B cell (primary cell): ENCODE measurements around the gene INTS6L. TPM values are rescaled to one million over a fixed set of nuclear protein-coding genes. Genes with fewer than 3 reads are reported as not detected.

ENCODE experiments used
- ATAC-seq: fragments of 200-7000 bp; cut with Tn5 transposase; one replicate; pipeline ENCODE4 v1.10.0; 2021; ENCODE audit warnings: low read depth, mild to moderate bottlenecking, moderate number of reproducible peaks, moderate library complexity
- CTCF ChIA-PET: fragments of 350-600 bp; sonication (Branson Sonifier 250); formaldehyde crosslinking; loops from one replicate; lab custom pipeline; 2021; ENCODE audit warnings: antibody characterized with exemption, inconsistent platforms; lab: Charles Lee
- POLR2A ChIA-PET: fragments of 350-600 bp; sonication (Branson Sonifier 250); formaldehyde crosslinking; loops from one replicate; lab custom pipeline; 2021; ENCODE audit warnings: antibody characterized with exemption; lab: Charles Lee
- DNase-seq: peaks from one replicate; pipeline ENCODE4 v3.0.0; 2013
- H2AFZ ChIP-seq: 2 replicates; pipeline ENCODE4 v1.6.1; 2012; ENCODE audit warnings: mild to moderate bottlenecking, low read depth, low read length; ENCODE audit not compliant: insufficient read depth, poor library complexity, severe bottlenecking
- H3K27ac ChIP-seq, 2 donors: 1 replicate in 1 of 2; 2 replicates in 1 of 2; pipeline ENCODE4 v1.5.1; 2012 to 2013; ENCODE audit warnings: low read length in 2 of 2, mild to moderate bottlenecking in 2 of 2, moderate library complexity in 1 of 2
- H3K27me3 ChIP-seq, 4 experiments: fragments of 200-600 bp in 1 of 4; sonication (generic) in 1 of 4; replicated peaks in 1 of 4; 1 replicate in 2 of 4; 2 replicates in 2 of 4; pipeline versions ENCODE4 v1.6.1 to v1.7.0; 2013 to 2016; ENCODE audit warnings: low read length in 3 of 4, mild to moderate bottlenecking in 2 of 4, mixed read lengths in 1 of 4, moderate library complexity in 1 of 4; ENCODE audit not compliant: insufficient read depth in 4 of 4, control insufficient read depth in 3 of 4; ENCODE audit errors: control extremely low read depth in 1 of 4
- H3K36me3 ChIP-seq, 2 experiments: replicated peaks in 1 of 2; 1 replicate in 1 of 2; 2 replicates in 1 of 2; pipeline versions ENCODE4 v1.6.1 to v1.7.1; 2013; ENCODE audit warnings: low read length in 1 of 2; ENCODE audit not compliant: insufficient read depth in 2 of 2, control insufficient read depth in 1 of 2; ENCODE audit errors: control extremely low read depth in 1 of 2, extremely low read depth in 1 of 2
- H3K4me1 ChIP-seq, 2 donors: fragments of 200-600 bp in 1 of 2; sonication (generic) in 1 of 2; 1 replicate in 1 of 2; 2 replicates in 1 of 2; pipeline versions ENCODE4 v1.5.1 to v1.6.1; 2013 to 2017; ENCODE audit warnings: low read length in 2 of 2; ENCODE audit not compliant: control insufficient read depth in 2 of 2, insufficient read depth in 2 of 2
- H3K4me2 ChIP-seq: replicated peaks from 2 replicates; pipeline ENCODE3; 2012; ENCODE audit warnings: mild to moderate bottlenecking, low read depth, low read length; ENCODE audit not compliant: poor library complexity, severe bottlenecking
- H3K4me3 ChIP-seq, 5 experiments: fragments of 200-600 bp in 1 of 5; sonication (generic) in 1 of 5; 1 replicate in 3 of 5; 2 replicates in 2 of 5; pipeline versions ENCODE4 v1.5.1 to v1.7.0; 2011 to 2016; ENCODE audit warnings: low read length in 4 of 5, mild to moderate bottlenecking in 4 of 5, low read depth in 2 of 5, control low read depth in 1 of 5, moderate library complexity in 1 of 5; ENCODE audit not compliant: insufficient read depth in 1 of 5; ENCODE audit errors: control extremely low read depth in 1 of 5, extremely low read depth in 1 of 5
- H3K79me2 ChIP-seq: fragments of 200-600 bp; sonication (generic); one replicate; pipeline ENCODE4 v1.6.0; 2016; ENCODE audit warnings: low read length; ENCODE audit not compliant: control insufficient read depth, insufficient read depth
- H3K9ac ChIP-seq: fragments of 200-600 bp; sonication (generic); 2 replicates; pipeline ENCODE4 v1.6.1; 2017; ENCODE audit warnings: mild to moderate bottlenecking, low read length, moderate library complexity
- H3K9me3 ChIP-seq, 3 donors: one replicate each; pipeline versions ENCODE4 v1.6.1 to v1.7.1; 2013; ENCODE audit warnings: low read length in 2 of 3; ENCODE audit not compliant: control insufficient read depth in 2 of 3, insufficient read depth in 1 of 3; ENCODE audit errors: control extremely low read depth in 1 of 3
- H4K20me1 ChIP-seq: 2 replicates; pipeline ENCODE4 v1.6.0; 2012; ENCODE audit warnings: mild to moderate bottlenecking, low read length; ENCODE audit not compliant: insufficient read depth, control insufficient read depth, poor library complexity, severe bottlenecking
- H3K27ac Mint-ChIP-seq: one replicate; pipeline ENCODE4 v1.8.0; 2021; ENCODE audit warnings: mixed read lengths
- H3K27me3 Mint-ChIP-seq: one replicate; pipeline ENCODE4 v1.8.0; 2021; ENCODE audit warnings: mixed read lengths
- H3K4me1 Mint-ChIP-seq: one replicate; pipeline ENCODE4 v1.8.0; 2021; ENCODE audit warnings: mixed read lengths
- H3K4me3 Mint-ChIP-seq: one replicate; pipeline ENCODE4 v1.8.0; 2021; ENCODE audit warnings: mixed read lengths
- H3K9me3 Mint-ChIP-seq: one replicate; pipeline ENCODE4 v1.8.0; 2022; ENCODE audit warnings: mixed read lengths; ENCODE audit not compliant: insufficient read depth
- EZH2 ChIP-seq: IDR thresholded peaks from 2 replicates; pipeline ENCODE4 v1.6.1; 2012; ENCODE audit warnings: borderline replicate concordance, low read depth, mild to moderate bottlenecking, moderate library complexity, low read length; ENCODE audit not compliant: insufficient read depth, poor library complexity, severe bottlenecking
- WGBS: methylation state at CpG from one replicate; pipeline ENCODE4 v1.1.5; 2013; ENCODE audit warnings: missing lambda C conversion rate; ENCODE audit not compliant: insufficient coverage; 5-methylcytosine and 5-hydroxymethylcytosine counted together
- intact Hi-C: fragments of 100-400 bp; cut with micrococcal nuclease; formaldehyde crosslinking; loops from one replicate; pipeline ENCODE4 v1.10.0; 2022
- polyA plus RNA-seq: library from polyadenylated mRNA; depleted of rRNA; stranded (reverse); fragments of >200 nt; gene quantifications from 2 replicates; pipeline ENCODE4 v1.2.3, GENCODE V29; 2012
- total RNA-seq, 2 donors: library from RNA; stranded (reverse); fragments of 120-200 nt in 1 of 2; gene quantifications; 1 replicate in 1 of 2; 2 replicates in 1 of 2; pipeline versions ENCODE4 v1.2.3 to v1.2.4, GENCODE V29; 2013 to 2022
- TF ChIP-seq, protein P1 (sequence below): fragments of 200-600 bp; IDR thresholded peaks from one replicate; pipeline ENCODE4 v1.8.0; 2022; ENCODE audit warnings: antibody characterized with exemption, mild to moderate bottlenecking

INTS6L gene
- total and polyA plus RNA-seq, 2 donors (not counting 1 experiment from before 2014, with no cell fraction given), result 45.0 to 46.2 TPM

DNA sequence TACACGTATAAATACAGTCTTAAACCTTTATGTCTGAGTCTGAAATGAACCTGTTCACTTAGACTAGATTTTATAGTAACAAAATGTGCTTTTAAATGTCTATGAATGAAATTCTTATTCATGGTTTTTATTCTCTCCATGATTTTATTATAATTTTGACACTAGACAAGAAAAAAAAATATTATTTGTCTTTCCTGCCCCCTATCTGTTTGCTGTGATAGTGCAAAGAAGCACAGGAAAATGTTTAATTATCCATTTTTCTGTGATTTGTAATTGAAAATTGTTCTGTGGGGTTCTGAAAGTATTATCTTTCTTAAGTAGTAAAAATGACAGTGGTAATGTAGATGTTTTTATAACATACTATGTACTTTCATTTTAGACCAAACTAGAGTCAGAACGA is 52.0 kb downstream of the INTS6L start:
- no peaks in the 10 kb centered on the region for H3K4me1 ChIP-seq
- no peak overlapping the region for H3K9ac ChIP-seq
- DNase-seq, result peak; percentile 3
- ChIA-PET CTCF (interaction anchor here (1.0 to 2.3 kb wide), 3 partner anchors 28 to 88 kb away, joined by 5 to 10 read pairs (median 5); no protein-coding TSS in a partner anchor), POLR2A (no interaction called here)
- peaks cover 0 to 16% of the 10 kb centered on the region in 2 experiments for H3K36me3 ChIP-seq
- no peak for ATAC-seq
- no peak overlapping the region for H3K27ac Mint-ChIP-seq
- TF ChIP-seq, protein P1, sequence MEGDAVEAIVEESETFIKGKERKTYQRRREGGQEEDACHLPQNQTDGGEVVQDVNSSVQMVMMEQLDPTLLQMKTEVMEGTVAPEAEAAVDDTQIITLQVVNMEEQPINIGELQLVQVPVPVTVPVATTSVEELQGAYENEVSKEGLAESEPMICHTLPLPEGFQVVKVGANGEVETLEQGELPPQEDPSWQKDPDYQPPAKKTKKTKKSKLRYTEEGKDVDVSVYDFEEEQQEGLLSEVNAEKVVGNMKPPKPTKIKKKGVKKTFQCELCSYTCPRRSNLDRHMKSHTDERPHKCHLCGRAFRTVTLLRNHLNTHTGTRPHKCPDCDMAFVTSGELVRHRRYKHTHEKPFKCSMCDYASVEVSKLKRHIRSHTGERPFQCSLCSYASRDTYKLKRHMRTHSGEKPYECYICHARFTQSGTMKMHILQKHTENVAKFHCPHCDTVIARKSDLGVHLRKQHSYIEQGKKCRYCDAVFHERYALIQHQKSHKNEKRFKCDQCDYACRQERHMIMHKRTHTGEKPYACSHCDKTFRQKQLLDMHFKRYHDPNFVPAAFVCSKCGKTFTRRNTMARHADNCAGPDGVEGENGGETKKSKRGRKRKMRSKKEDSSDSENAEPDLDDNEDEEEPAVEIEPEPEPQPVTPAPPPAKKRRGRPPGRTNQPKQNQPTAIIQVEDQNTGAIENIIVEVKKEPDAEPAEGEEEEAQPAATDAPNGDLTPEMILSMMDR, result peak; percentile 51
- no peak for TF ChIP-seq EZH2
- H3K27ac ChIP-seq, result no peak overlapping the region
- H3K9me3 ChIP-seq, result no peaks in the 10 kb centered on the region
- WGBS, result no CpG with 5 or more reads among the region's 2 CpGs
- H3K4me1 Mint-ChIP-seq, result no peaks in the 10 kb centered on the region
- H3K27me3 Mint-ChIP-seq, result no peaks in the 10 kb centered on the region
- no peaks in the 10 kb centered on the region for H3K27me3 ChIP-seq
- intact Hi-C loops, result loop anchor here (1.0 kb wide), 1 partner anchor 88 kb away; no protein-coding TSS in a partner anchor
- no peaks in the 10 kb centered on the region for H3K79me2 ChIP-seq
- H3K4me3 Mint-ChIP-seq, result no peak overlapping the region
- H4K20me1 ChIP-seq, result no peaks in the 10 kb centered on the region
- no peaks in the 10 kb centered on the region for H3K9me3 Mint-ChIP-seq
- H3K4me3 ChIP-seq, result no peak overlapping the region
- no peak overlapping the region for H2AFZ ChIP-seq
- no peak overlapping the region for H3K4me2 ChIP-seq

DNA sequence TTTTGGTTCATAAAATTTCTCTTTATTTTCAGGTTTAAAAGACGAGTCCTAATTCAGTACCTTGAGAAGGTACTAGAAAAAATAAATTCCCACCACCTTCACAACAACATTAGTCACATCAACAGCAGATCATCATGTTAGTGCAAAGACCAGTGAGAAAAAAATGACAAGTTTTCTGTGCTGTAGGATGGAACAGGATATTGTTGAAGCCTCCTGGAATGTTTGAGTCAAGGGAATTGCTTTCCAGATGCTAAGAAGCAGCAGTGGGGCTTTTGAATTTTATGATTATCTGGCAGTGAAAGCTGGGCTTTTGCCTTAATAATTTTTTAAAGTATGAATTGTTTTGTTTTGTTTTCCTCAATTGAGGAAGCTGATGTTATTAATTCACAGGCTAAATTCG is 61.0 kb downstream of the INTS6L start:
- Histone ChIP-seq H3K4me3 (no peak overlapping the region), H3K4me2 (no peak overlapping the region), H4K20me1 (no peaks in the 10 kb centered on the region), H3K4me1 (no peaks in the 10 kb centered on the region), H3K36me3 (peaks cover 0 to 25% of the 10 kb centered on the region in 2 experiments), H3K79me2 (no peaks in the 10 kb centered on the region), H3K9ac (no peak overlapping the region), H3K27ac (no peak overlapping the region), H3K27me3 (no peaks in the 10 kb centered on the region), H2AFZ (no peak overlapping the region), H3K9me3 (no peaks in the 10 kb centered on the region)
- no peak for TF ChIP-seq EZH2
- TF ChIP-seq, protein P1, result no peak
- DNase-seq (no peak), ATAC-seq (no peak)
- Mint-ChIP-seq H3K27ac (no peak overlapping the region), H3K9me3 (no peaks in the 10 kb centered on the region), H3K4me1 (no peaks in the 10 kb centered on the region), H3K27me3 (no peaks in the 10 kb centered on the region), H3K4me3 (no peak overlapping the region)
- WGBS, result 100% methylated on average over 1 of the region's 2 CpGs
- ChIA-PET CTCF (no interaction called here), POLR2A (no interaction called here)
- intact Hi-C loops, result no loop called here
